Stimulated activated CD8-positive, alpha-beta memory T cell treated with anti-CD3 and anti-CD28 coated beads, Interleukin-4, amount 100 ng/mL, for 4 hours (primary cell): ENCODE data around the gene GMDS.

Source experiments
- DNase-seq, 2 donors: peaks; one replicate each; pipeline ENCODE4 v3.0.0-alpha.2; 2020; ENCODE audit warnings: low read depth in 2 of 2, low spot score in 1 of 2

Gene GMDS

GRCh38 chr6:2242311-2242710, 3.1 kb downstream of the GMDS start:
- DNase-seq: no peak

GRCh38 chr6:2240961-2241360, 4.4 kb downstream of the GMDS start:
- no peak for DNase-seq

DNA sequence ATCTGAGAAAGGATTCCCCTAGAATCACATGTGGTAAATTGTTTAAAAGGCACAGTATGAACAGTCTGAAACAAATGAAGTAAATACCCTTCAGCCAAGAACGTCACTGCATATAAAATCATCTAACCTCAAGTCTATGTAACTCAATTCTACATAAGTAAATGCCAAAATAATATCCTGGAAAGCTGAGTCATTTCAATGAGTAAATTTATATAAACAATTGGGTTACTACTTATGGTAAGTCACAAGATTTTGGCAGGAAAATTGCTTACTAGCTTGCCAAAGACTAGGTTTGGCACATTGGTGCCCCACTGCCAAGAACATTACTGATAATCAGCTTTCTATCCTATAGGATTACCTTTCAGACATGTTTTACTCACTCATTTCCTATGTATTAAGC, 8.4 kb downstream of the GMDS start:
- no peak for DNase-seq

GRCh38 chr6:2235777-2236495, 9.5 kb downstream of the GMDS start:
- DNase-seq: no peak

DNA sequence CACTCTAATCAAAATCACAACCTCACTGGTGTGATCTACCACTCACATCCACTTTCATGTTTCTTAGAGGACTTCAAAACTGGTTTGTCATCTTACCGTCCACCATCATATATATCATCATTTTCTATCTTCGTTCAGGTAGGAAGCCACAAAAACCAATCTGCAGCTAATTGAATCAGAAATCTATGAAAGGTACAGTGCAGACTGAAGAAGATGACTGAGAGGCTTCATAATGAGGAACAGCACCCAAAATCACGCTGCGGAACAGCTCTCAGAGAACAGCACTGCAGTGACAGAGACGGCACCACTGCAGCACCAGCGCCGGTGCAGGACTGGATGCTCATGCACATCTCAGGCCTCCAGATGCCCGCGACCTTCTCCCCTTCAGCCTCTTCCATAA, 13.0 kb downstream of the GMDS start:
- DNase-seq: no peak

- DNase-seq: no peak
Measured at GRCh38 chr6:2231438-2231837, 14.0 kb downstream of the GMDS start.

DNA sequence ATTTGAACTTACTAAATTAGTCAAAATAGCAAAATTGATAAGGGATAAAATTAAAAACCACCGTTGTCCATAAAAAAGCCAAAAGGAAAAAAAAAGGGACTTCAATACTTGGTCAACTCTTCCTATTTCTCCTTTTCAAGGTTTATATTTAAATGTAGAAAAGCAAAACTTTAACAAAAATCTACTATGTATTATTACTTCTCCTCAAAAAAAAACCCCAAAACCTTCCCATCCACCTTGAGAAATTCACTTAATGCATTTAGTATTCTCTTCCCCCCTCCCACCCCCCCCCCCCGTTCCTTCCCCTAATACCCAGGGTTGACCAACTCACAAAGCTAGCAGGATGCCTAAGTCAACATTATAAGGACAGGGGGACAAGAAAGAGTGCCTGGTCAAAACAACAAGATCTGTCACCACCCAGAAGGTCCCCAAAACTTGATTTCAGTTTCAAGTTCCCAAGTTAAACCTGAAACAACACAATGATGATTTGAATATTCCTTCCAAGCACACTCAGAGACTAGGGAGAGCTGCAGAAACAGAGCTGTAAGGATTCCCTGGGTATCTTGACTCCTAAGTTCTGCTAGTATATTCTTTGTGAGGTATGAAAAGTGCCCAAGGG, 14.6 kb downstream of the GMDS start:
- DNase-seq: no peak

GRCh38 chr6:2229742-2230141, 15.7 kb downstream of the GMDS start:
- no peak for DNase-seq

GRCh38 chr6:2229039-2229438, 16.4 kb downstream of the GMDS start:
- DNase-seq: no peak

- no peak for DNase-seq
Measured at GRCh38 chr6:2228392-2228791, 17.0 kb downstream of the GMDS start.

- no peak for DNase-seq
Measured at GRCh38 chr6:2226775-2227174, 18.6 kb downstream of the GMDS start.

DNA sequence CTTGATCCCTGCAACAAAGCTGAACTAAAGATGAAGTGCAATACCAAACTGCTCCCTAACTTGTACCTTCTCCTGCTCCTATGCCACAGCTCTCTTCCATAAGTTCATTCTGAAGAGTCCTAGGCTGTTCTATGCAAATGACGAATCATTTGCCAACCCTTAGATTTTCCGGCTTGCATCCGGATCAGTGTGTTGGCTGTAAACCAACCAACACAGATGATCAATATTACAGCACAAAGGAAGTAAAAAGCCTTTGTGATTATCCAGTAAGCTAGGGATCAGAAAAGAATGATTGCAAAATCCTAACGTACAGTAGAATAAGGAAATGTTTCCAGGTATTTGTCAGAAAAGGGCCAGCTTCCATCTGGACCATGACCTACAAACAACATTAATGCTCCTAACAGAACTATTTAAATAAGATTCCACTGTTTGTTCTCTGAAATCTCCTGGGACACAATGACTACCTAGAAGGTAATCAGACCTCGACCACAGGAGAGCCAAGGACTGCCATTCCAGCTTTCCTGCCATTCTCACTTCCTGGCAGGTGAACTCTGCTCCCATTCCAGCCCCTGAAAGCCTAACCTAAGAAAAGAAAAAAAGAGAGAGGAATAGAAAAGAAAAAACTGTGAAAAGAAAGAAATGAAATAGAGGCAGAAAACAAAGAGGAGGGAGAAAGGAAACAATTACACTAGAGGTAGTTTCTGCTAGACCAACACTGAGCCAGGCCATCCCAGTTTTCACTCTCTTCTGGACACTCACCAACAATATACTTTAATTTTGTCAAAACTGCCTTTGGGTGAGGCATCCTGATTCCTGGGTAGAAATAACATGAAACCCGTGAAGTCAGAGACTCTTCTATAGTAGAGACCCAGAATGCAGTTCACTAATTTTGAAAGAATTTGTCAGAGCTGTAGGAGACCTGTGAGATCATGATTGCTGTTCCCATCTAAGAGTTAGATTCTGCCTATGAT, 19.7 kb downstream of the GMDS start:
- no peak for DNase-seq

- DNase-seq: no peak
Measured at GRCh38 chr6:2224847-2225382, 20.5 kb downstream of the GMDS start.

GRCh38 chr6:2222275-2222842, 23.0 kb downstream of the GMDS start:
- DNase-seq: no peak

- no peak for DNase-seq
Measured at GRCh38 chr6:2221726-2222274, 23.6 kb downstream of the GMDS start.

DNA sequence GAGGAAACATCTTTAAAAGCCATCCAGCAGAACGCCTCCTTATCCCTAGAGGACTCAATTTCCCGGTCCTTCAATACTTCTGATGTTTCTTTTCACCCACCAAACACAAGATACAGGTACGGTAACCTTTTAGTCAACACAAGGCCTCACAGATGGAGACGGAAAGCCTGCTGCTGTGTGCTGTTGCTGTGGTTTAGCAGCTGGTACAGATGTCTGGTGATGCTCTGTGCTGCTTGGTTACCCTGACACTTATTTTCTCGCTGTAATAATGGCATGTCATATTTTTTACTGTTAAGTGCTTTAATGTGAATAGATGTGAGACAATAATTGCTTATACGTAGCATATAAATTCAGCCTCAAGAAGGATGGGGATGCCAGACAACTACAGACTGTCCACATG, 25.3 kb downstream of the GMDS start:
- no peak for DNase-seq

- DNase-seq: no peak
Measured at GRCh38 chr6:2218866-2219265, 26.5 kb downstream of the GMDS start.

DNA sequence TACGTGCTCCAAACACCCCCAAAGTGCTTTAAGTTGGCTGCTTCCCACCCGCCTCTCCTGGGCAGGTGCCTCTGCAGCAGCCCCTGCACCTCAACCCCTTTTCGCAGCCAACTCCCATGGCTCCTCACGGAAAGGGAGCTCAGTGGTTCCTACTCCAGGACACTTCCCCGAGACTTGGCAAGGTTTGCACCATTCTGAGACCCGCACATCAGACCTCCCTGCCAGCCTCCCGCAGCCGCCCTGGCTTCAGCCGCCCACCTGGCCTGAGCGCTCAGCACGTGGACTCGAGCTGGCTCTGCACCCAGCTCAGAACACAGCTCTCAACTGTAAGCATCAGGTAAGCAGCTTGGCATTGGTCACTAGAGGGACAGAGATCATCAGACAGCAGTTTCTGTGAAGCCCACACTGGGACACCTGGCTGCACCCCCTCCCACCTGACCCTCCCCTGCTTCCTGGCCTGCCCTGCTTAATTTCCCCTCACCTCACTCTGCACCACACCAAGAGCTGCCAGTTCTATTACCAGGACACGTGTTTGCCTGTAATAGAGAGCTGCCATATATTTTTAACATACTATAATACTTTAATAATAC, 28.5 kb downstream of the GMDS start:
- DNase-seq: no peak

DNA sequence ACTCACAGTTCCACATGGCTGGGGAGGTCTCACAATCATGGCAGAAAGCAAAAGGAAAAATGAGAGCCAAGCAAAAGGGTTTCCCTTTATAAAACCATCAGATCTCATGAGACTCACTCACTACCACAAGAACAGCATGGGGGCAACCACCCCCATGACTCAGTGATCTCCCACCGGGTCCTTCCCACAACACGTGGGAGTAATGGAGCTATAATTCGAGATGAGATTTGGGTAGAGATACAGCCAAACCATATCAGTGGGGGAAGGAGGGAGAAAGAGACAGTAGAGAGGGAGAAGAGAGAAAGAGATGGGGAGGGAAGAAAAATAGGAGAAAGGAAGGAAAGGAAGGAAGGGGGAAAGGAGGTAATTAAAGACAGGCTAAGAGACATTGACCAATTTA, 30.1 kb downstream of the GMDS start:
- no peak for DNase-seq

DNA sequence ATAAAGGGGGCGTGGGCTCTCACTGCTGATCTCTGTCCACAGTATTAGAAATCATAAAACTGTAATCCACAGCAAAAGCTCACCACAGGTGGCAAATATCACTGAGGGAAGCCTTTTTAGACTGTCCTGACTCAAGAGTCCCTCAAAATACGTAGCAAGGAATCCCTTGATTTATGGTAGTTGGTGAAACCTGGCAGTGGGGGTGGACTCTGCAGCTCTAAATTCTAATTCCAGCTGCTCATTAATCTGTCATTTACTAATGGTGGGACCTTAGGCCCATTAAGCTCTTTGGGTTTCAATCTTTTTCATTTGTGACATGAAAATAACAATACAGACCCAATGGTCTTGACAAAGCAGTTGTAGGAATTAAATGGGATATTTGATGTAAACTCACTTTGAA, 32.3 kb downstream of the GMDS start:
- no peak for DNase-seq
